HG03025 (cell line): ENCODE measurements around the gene MME.
"Not testable (repeated sequence)": the region's sequence is repeated elsewhere in the genome, so short reads cannot be mapped to it uniquely, and the experiment has no call there.

Experiments used
- ATAC-seq: cut with Tn5 transposase; IDR thresholded peaks from one replicate; pipeline ENCODE4 v1.9.1; 2021; ENCODE audit warnings: mild to moderate bottlenecking, moderate library complexity; ENCODE audit not compliant: unreplicated experiment, low FRiP score

The MME gene

DNA sequence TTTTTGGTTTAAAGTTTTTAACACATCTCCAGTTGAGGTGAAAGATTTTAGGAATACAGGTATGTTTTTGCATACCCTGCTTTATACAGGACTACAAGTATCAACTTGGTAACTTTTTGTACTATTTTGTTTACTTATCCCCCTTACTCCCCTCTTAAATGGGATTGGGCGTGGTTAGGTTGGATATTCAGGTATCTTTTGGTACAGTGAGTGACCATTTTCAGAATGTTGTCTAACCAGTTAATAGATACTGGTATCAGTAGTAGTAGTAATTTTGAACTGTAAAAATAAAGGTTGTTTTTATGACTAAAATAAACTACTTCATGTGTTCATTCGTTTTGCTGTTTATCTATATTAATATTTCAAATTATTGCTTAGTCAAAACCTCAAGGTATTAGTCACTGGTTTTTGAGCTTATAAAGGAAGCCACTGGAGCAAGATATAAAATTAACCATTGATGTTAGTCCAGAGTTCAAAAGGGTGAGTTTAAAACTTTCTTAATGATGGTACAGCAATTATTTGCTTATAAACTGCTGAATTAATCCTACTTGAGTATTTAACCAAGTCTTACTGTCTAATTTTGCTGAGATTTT lies 3.3 kb downstream of the MME start:
- ATAC-seq: no peak

GRCh38 chr3:155084567-155084966 lies 4.4 kb downstream of the MME start:
- no peak for ATAC-seq

DNA sequence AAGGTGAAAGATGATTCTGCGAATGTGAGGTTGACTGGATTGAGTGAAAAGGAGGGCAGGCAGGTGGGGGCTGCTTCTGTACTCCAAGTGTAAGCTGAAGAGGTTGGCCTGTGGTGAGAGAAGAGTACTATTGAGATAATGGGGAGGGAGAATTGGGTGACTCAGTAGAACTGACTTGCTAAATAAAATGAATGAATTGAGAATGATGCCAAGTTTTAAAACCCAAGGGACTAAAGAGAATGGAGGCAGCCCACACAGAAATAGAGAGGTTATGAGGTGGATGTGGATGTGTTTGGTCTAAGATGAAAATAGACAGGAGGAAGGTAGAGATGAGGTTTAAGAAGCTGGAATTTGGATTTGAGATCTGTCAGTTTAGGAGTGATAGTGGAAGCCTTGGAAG lies 5.9 kb downstream of the MME start:
- ATAC-seq: no peak

GRCh38 chr3:155088706-155089345 lies 8.7 kb downstream of the MME start:
- no peak for ATAC-seq

- no peak for ATAC-seq
These were observed 9.4 kb downstream of the MME start for GRCh38 chr3:155089495-155089894.

- no peak for ATAC-seq
These were observed 13.1 kb downstream of the MME start for GRCh38 chr3:155093261-155093660.

GRCh38 chr3:155096303-155097008 lies 16.3 kb downstream of the MME start:
- ATAC-seq: no peak

DNA sequence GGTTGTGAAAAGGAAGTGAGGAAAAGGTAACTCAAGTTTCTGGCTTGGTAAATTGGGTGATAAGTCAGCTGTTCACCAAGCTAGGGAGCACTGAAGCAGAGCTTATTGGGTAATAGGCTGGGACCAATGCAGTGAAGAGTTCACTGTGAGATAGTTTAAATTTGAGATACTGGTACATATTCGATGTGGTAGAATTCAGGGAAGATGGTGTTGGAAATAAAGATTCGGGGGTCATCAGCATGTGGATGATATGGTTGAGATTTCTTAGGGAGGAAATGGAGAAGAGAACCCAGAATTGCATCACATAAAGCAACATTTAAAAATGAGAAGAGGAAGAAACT lies 16.9 kb downstream of the MME start:
- ATAC-seq: no peak

GRCh38 chr3:155101398-155101797 lies 21.3 kb downstream of the MME start:
- ATAC-seq: no peak

- no peak for ATAC-seq
These were observed 22.2 kb downstream of the MME start for GRCh38 chr3:155102329-155102728.

- ATAC-seq: no peak
These were observed 23.6 kb downstream of the MME start for GRCh38 chr3:155103686-155104085.

DNA sequence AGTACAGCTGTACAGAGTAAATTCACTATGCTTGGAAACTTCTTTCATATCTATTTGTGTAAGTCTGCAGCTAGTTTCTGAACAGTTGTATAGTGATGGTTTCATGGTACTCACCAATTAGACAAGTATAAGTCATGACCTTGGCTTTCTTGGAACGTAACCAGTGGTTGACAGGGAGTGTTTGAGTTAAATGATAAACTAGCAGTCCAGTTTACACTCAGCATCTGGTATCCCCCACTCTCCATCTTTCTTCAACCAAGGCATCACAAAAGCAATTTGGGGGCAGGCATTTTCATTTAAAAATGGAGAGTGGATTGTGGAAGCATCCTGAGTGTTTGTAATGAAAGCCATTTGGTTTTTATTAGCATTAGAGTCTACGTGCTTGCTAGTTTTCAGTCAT lies 26.0 kb downstream of the MME start:
- no peak for ATAC-seq

DNA sequence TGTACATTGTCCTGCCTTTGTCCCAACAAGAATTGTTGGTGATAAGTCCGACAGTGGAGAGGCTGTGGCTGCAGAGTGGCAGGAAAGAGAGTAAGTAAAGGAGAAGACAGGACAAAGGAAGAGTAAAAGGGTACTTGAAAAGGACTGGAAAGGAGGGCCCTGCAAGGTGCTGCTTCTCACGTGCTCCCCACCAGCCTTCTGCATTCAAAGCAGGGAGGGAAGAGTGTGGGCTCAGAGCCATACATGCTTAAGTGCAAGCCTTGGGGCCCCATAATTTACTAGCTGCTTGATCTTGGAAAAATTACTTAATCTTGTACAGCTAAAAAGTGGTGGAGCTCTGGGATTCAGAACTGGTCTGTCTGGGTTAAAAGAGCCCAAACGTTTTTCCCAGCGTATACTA lies 29.9 kb downstream of the MME start:
- no peak for ATAC-seq

DNA sequence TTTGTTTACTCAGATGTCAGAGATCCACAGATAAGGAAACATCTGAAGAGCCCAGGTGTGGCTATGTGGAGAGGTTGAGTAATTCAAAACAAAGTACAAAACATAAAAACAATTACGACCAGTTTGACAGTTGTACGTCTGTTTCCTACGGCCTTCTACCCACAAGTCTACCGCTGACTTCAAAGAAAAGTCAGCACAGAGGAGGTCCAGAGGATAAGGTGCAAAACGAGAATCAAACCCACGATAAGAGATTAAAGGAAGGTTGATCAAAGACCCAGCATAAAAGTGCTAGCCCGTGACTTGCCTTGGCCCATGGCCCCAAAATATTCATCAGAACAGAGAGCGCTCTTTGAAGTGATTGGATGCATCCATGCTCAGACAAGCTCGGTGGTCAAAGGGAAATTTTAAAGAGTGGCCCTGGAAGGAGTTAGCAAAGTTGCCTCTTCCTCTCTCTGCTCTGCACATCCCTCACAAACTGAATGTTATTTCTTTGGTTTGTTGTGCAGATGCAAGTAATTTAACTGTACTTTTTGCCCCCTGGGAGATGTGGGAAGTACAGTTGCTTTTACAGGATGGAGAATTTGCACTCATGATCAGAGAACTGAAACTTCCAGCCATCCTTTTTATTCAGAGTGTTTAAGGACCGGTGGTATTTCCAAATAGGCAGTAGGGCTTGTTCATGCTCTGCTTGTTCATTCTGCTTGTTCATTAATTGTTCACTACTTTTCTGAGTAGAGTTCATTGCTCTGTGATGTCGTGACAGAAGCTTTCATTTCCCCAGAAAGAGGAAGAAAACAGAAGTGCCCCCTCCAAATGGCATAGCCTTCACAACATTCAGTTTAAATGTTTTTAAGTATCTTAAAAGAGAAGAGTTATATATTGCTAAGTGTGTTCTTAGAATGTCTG lies 31.1 kb downstream of the MME start:
- no peak for ATAC-seq

- ATAC-seq: no peak
These were observed 31.9 kb downstream of the MME start for GRCh38 chr3:155111971-155112370.

DNA sequence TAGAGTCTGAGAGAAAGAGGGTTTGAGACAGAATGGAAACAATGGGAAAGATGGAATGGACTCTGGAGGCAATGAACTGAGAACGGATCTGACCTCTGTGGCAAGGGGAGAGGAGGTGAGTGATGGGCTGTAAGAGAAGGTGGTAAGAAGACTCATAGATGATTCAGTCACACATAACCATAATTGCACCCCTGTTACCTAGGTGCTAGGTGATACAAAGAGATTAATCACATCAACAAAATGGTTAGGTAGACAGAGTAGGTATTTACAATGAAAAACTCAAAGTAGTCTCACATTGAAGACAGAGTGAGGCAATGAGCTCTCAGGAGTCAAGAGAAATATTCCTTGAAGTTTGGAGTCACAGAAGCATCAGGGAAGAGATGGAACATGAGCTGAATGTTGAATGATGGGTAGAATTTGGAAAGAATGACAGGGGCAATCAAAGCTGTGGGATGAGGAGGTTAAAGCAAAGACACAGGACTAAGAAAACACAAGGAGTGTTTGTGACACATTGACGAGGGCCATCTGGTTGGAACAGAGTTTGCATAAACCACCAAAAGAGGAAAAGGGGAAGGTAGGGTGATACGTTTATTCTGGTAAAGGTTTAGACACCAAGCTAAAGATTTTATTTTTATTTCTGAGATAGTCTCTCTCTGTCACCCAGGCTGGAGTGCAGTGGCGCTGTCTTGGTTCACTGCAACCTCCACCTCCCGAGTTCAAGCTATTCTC lies 32.7 kb downstream of the MME start:
- ATAC-seq: no peak

DNA sequence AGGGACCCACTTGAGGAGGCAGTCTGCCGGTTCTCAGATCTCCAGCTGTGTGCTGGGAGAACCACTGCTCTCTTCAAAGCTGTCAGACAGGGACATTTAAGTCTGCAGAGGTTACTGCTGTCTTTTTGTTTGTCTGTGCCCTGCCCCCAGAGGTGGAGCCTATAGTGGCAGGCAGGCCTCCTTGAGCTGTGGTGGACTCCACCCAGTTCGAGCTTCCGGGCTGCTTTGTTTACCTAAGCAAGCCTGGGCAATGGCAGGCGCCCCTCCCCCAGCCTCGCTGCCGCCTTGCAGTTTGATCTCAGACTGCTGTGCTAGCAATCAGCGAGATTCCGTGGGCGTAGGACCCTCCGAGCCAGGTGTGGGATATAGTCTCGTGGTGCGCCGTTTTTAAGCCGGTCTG lies 44.6 kb downstream of the MME start:
- not testable (repeated sequence) for ATAC-seq

GRCh38 chr3:155129396-155129795 lies 49.3 kb downstream of the MME start:
- ATAC-seq: no peak

DNA sequence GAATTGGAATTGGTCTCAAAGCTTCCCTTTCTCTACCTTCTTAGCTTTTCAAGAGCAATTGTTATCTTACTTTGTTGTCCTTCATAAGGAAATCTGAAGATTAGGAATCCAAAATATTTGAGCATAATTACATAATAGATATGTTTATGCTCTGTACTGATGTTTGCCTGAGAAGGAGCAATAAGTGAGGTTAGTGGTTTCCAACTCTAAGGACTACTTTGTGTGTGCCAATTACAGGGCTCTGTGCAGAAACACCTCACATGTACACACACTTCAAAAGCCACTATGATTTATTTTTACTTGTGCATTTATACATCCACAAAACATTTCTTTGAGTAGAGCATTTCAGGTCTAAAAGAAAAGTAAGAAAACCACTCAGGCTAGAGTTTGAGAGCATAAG lies 49.9 kb downstream of the MME start:
- no peak for ATAC-seq

DNA sequence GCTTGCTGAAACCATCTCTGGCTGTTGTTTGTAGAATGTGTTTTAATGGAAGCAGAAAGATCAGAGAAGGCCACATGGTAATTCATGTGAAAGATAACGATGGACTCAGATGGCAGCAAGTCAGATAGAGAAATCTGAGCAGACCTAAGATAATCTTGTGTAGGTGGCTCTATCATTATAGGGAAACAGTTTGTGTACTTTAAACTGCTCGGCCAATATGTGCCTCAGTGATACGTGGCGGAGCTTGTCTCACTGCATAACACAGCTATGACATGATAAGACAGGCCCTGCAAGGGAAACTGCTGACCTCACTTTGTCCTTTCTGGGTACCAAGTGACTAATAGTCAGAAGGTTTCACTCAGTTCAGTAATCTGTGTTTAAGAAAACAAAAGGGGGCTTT lies 51.0 kb downstream of the MME start:
- ATAC-seq: peak; percentile 69
